Urinary bladder (tissue), 4 donors: Measurements from ENCODE around the gene SIL1. TPM values are rescaled to one million over a fixed set of nuclear protein-coding genes. Genes with fewer than 3 reads are reported as not detected.

Experiments
- DNase-seq: peaks from one replicate; pipeline ENCODE4 v3.0.0-alpha.2; 2015; ENCODE audit errors: extremely low spot score
- H3K27ac ChIP-seq: one replicate; pipeline ENCODE4 v1.5.1; 2013; ENCODE audit warnings: low read depth, mild to moderate bottlenecking, moderate library complexity
- H3K36me3 ChIP-seq: one replicate; pipeline ENCODE4 v1.6.1; 2013; ENCODE audit warnings: mild to moderate bottlenecking, moderate library complexity; ENCODE audit not compliant: insufficient read depth
- H3K4me1 ChIP-seq: one replicate; pipeline ENCODE4 v1.6.1; 2013; ENCODE audit warnings: mild to moderate bottlenecking, moderate library complexity; ENCODE audit not compliant: insufficient read depth
- H3K4me3 ChIP-seq: one replicate; pipeline ENCODE4 v1.5.1; 2013; ENCODE audit warnings: low read depth, low read length
- WGBS: extraction: QIAGEN DNeasy Blood & Tissue Kit; methylation state at CpG from one replicate; pipeline ENCODE4 v1.1.7; 2013; 5-methylcytosine and 5-hydroxymethylcytosine counted together
- polyA plus RNA-seq: library from polyadenylated mRNA; stranded (reverse); fragments of 200-250 nt; gene quantifications from one replicate; pipeline ENCODE4 v1.2.3, GENCODE V29; 2013
- total RNA-seq: library from RNA; depleted of rRNA; stranded (reverse); fragments of >200 nt; gene quantifications from one replicate; pipeline ENCODE4 v1.2.3, GENCODE V29; 2014
- donor health status: healthy with polysubstance abuse.
- donor health status: healthy.

The SIL1 gene
- total and polyA plus RNA-seq, 2 donors: 31.5 to 49.8 TPM

DNA sequence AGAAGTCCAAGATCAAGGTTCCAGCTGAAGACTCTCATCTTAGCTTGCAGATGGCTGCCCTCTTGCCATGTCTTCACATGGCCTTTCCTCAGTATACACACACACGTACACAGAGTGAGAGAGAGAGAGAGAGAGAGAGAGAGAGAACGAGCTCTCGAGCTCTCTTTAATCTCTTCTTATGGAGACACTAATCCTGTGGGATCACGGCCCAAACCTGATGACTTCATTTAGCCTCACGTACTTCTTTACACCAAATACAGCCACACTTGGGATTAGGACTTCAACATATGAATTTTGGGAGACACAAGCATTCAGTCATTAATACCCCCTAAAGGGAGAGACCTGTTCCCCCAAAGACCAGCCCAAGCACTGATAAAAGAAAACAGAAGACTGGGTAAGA lies 42.8 kb downstream of the SIL1 start:
- no peaks in the 10 kb centered on the region for H3K4me1 ChIP-seq
- no peak for DNase-seq
- H3K36me3 ChIP-seq: no peaks in the 10 kb centered on the region
- 47% methylated on average over 5 of the region's 5 CpGs for WGBS
- H3K27ac ChIP-seq: no peak overlapping the region
- no peak overlapping the region for H3K4me3 ChIP-seq

DNA sequence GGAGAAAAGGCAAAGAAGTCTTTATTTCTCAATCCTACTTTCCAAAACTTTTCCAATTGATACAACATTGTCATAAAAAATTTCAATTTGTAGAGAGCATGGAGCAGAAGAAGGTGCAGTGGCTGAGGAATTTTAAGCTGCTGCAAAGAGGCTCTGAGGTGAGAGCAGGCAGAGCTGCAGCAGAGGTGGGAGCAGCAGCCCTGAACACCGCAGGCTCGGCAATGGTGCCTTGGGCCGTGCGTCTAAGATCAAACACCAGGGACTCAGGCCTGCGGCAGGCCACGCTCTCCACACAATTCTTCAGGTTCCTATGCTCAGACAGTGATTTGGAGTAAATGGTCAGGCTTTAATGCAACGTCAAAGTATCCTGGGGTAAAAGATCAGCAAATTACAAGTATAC lies 46.3 kb downstream of the SIL1 start:
- Histone ChIP-seq H3K27ac (no peak overlapping the region), H3K4me1 (no peaks in the 10 kb centered on the region), H3K36me3 (no peaks in the 10 kb centered on the region), H3K4me3 (no peak overlapping the region)
- DNase-seq: no peak
- WGBS: 88% methylated on average over 7 of the region's 7 CpGs

- DNase-seq: no peak
- Histone ChIP-seq H3K4me3 (no peak overlapping the region), H3K36me3 (no peaks in the 10 kb centered on the region), H3K4me1 (no peaks in the 10 kb centered on the region), H3K27ac (no peak overlapping the region)
- WGBS: 77% methylated on average over 9 of the region's 9 CpGs
Observed at GRCh38 chr5:139150367-139150999, 47.7 kb downstream of the SIL1 start.

DNA sequence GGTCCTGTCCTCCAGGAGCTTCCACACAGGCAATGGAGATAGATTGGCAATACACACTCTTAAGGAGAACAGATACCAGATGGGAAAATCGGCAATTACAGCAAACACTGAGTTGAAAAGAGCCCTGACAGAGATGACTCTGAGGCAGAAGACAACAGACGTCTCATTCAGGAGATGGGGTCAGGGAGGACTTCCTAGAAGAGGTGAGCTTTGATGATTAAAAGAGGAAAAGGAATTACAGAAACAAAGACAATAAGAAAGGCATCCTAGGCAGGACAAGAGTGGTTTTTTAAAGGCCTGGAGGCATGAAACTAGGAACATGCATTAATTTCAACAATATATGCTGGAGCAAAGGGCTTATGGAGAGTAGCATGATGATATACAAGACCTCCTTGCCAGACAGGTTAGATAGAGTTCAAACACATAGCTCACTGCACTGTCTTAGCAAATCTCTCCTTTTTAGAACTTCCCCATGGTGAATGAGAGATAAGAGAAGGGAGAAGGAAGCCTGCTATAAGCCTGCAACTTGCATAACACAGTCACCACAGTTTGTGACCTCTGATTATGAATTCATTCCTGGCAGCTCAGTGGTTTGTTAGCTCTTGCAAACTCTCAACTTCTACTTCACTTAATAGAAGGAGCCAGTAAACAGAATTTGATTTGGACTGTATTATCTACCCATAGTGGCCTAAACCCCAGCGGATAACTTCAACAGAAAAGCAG lies 48.5 kb downstream of the SIL1 start:
- 53% methylated on average over 3 of the region's 3 CpGs for WGBS

DNA sequence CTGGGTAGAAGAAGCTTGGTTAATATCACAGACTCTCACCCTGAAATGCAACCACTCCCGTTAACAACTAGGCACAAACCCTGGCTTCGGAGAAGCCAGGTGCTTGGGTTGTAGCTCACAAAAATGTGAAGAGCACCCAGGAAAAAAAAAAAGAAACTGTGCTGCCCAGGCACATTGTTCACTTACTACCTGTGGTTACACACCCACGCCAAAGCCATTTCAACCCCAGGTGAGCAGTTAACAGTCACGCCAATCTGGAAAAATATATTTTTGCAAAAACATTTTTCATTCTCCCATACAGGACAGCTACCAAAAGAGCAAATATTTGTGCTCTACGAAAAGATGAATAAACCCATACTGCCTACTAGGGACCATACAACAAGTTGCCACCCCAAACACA lies 49.2 kb downstream of the SIL1 start:
- no peak overlapping the region for H3K27ac ChIP-seq
- DNase-seq: no peak

More for the DNA sequence above, 48.5 kb downstream of the SIL1 start:
- Histone ChIP-seq H3K27ac (no peak overlapping the region), H3K4me1 (no peaks in the 10 kb centered on the region), H3K4me3 (no peak overlapping the region), H3K36me3 (no peaks in the 10 kb centered on the region)
- DNase-seq: no peak

GRCh38 chr5:139148306-139148705 lies 49.9 kb downstream of the SIL1 start:
- WGBS: 66% methylated on average over 2 of the region's 2 CpGs
- Histone ChIP-seq H3K27ac (no peak overlapping the region), H3K4me1 (no peaks in the 10 kb centered on the region), H3K36me3 (no peaks in the 10 kb centered on the region), H3K4me3 (no peak overlapping the region)
- no peak for DNase-seq

More for the DNA sequence above, 49.2 kb downstream of the SIL1 start:
- WGBS: 74% methylated on average over 5 of the region's 5 CpGs
- no peak overlapping the region for H3K4me3 ChIP-seq
- H3K4me1 ChIP-seq: no peaks in the 10 kb centered on the region
- no peaks in the 10 kb centered on the region for H3K36me3 ChIP-seq

- WGBS: 4% methylated on average over 2 of the region's 2 CpGs
Observed at GRCh38 chr5:139147483-139148087, 50.6 kb downstream of the SIL1 start.

DNA sequence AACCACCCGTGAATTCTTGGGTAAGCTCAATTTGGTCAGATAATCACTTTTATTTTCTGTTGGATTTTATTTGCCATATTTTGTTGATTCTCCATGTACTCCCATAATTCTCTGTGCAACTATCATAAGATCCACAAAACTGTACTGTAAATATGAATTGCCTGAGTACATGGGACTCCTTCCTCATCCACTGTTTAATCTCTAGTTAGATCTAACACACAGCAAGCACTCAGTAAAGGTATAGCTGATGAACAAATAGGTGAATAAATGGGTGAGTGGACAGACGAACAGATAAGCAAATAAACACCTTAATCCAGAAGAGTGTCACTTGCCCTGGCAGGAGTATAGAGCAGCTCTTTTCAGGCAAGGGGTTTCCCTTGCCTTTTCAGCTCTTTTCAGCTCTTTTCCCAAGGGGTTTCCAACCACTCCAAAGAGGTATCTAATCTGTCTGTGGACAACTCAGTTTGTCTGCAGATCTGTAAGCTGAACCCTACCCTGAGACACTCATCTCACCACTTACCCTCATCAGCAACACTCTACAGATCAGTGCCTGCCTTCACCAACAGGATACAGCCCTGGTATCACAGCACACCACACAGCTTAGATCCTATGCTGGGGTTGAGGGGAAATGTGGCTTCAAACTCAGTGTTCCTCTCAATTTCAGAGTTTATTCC lies 51.2 kb downstream of the SIL1 start:
- 63% methylated on average over 2 of the region's 2 CpGs for WGBS
- H3K36me3 ChIP-seq: no peaks in the 10 kb centered on the region
- no peak overlapping the region for H3K27ac ChIP-seq
- no peak for DNase-seq
- no peaks in the 10 kb centered on the region for H3K4me1 ChIP-seq
- H3K4me3 ChIP-seq: no peak overlapping the region

More at GRCh38 chr5:139147483-139148087, 50.6 kb downstream of the SIL1 start:
- H3K27ac ChIP-seq: no peak overlapping the region
- no peaks in the 10 kb centered on the region for H3K36me3 ChIP-seq
- no peaks in the 10 kb centered on the region for H3K4me1 ChIP-seq
- no peak for DNase-seq
- H3K4me3 ChIP-seq: no peak overlapping the region

- Histone ChIP-seq H3K4me3 (no peak overlapping the region), H3K4me1 (peaks cover 1% of the 10 kb centered on the region), H3K36me3 (no peaks in the 10 kb centered on the region), H3K27ac (no peak overlapping the region)
- 37% methylated on average over 3 of the region's 3 CpGs for WGBS
- DNase-seq: no peak
Observed at GRCh38 chr5:139141446-139142204, 56.5 kb downstream of the SIL1 start.

- 35% methylated on average over 6 of the region's 6 CpGs for WGBS
- DNase-seq: no peak
- Histone ChIP-seq H3K27ac (no peak overlapping the region), H3K36me3 (no peaks in the 10 kb centered on the region), H3K4me1 (peaks cover 1% of the 10 kb centered on the region), H3K4me3 (no peak overlapping the region)
Observed at GRCh38 chr5:139140591-139141071, 57.5 kb downstream of the SIL1 start.

DNA sequence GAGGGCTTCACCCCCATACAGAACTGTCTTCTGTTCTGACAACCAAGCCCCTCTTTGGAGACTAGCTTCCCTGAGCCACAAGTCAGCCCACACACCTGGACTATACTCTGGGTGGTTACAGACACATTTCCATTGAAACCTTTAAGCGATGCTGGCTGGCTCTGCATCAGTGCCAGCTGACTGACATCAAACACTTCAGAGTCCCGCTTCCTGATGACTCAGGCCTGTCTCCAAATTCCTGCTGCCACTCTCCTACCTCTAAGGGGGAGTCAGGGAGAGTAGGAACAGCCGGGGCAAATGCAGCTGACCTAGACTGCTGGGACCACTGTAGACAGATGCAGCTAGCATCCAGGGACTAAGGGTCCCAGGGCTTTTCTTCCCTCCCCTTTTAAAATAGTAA lies 59.4 kb downstream of the SIL1 start:
- no peak overlapping the region for H3K4me3 ChIP-seq
- no peak for DNase-seq
- no peak overlapping the region for H3K27ac ChIP-seq
- H3K36me3 ChIP-seq: no peaks in the 10 kb centered on the region
- 30% methylated on average over 3 of the region's 3 CpGs for WGBS
- peaks cover 1% of the 10 kb centered on the region for H3K4me1 ChIP-seq

DNA sequence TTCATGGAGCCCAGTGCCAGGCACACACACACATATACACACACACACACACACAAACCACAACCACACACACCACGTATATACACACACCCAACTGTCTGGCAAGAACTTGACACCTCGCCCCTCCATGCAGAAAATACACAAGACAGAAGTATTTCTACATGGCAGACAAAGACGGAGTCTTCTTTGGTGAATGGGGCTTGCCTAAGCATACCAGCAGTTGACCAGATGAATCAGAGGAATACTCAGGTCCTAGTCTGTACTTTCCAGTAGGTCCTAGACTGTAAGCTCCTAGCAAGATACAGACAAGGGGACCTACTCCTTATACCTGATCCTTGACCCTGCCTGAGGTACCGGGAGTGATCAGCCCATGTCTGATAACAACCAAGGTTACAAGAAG lies 60.1 kb downstream of the SIL1 start:
- H3K36me3 ChIP-seq: no peaks in the 10 kb centered on the region
- H3K4me1 ChIP-seq: peaks cover 1% of the 10 kb centered on the region
- WGBS: 76% methylated on average over 4 of the region's 4 CpGs
- H3K4me3 ChIP-seq: no peak overlapping the region
- no peak for DNase-seq
- H3K27ac ChIP-seq: no peak overlapping the region

GRCh38 chr5:139137697-139138096 lies 60.5 kb downstream of the SIL1 start:
- Histone ChIP-seq H3K27ac (no peak overlapping the region), H3K4me3 (no peak overlapping the region), H3K4me1 (peaks cover 1% of the 10 kb centered on the region), H3K36me3 (no peaks in the 10 kb centered on the region)
- no peak for DNase-seq
- whole genome bisulfite sequencing: 65% methylated on average over 4 of the region's 4 CpGs
